HUES6 (cell line): Measurements from ENCODE around the gene LMNA.
A peak's percentile ranks its signal among the peaks of the same experiment; 100 is the strongest.
"Not testable (repeated sequence)": the region's sequence is repeated elsewhere in the genome, so short reads cannot be mapped to it uniquely, and the experiment has no call there.

Experiments
- H3K27ac ChIP-seq: 2 replicates; pipeline ENCODE4 v1.7.0; 2013; ENCODE audit warnings: low read depth, mild to moderate bottlenecking, low read length, inconsistent platforms
- H3K27me3 ChIP-seq: 2 replicates; pipeline ENCODE4 v1.6.1; 2013; ENCODE audit warnings: low read length; ENCODE audit not compliant: control insufficient read depth, insufficient read depth
- H3K36me3 ChIP-seq: 2 replicates; pipeline ENCODE4 v1.6.1; 2013; ENCODE audit warnings: low read length; ENCODE audit not compliant: control insufficient read depth, insufficient read depth
- H3K4me1 ChIP-seq: 2 replicates; pipeline ENCODE4 v1.6.1; 2013; ENCODE audit warnings: low read length; ENCODE audit not compliant: control insufficient read depth, insufficient read depth
- H3K4me3 ChIP-seq: 2 replicates; pipeline ENCODE4 v1.5.1; 2013; ENCODE audit warnings: low read depth, low read length
- H3K9ac ChIP-seq: one replicate; pipeline ENCODE4 v1.6.1; 2013; ENCODE audit warnings: mild to moderate bottlenecking, low read length
- H3K9me3 ChIP-seq: 2 replicates; pipeline ENCODE4 v1.6.1; 2013; ENCODE audit warnings: low read depth, low read length; ENCODE audit not compliant: control insufficient read depth, insufficient read depth

Gene LMNA

GRCh38 chr1:156124557-156125483 is 10.3 kb downstream of the LMNA start:
- peaks cover 79% of the 10 kb centered on the region for H3K4me1 ChIP-seq

GRCh38 chr1:156125544-156125943 is 11.0 kb downstream of the LMNA start:
- not testable (repeated sequence) for H3K9me3 ChIP-seq, H3K27ac ChIP-seq, H3K36me3 ChIP-seq, H3K9ac ChIP-seq, H3K27me3 ChIP-seq, H3K4me3 ChIP-seq
- H3K4me1 ChIP-seq: peaks cover 76% of the 10 kb centered on the region

More at GRCh38 chr1:156124557-156125483, 10.3 kb downstream of the LMNA start:
- Histone ChIP-seq H3K9ac (peak overlapping the region; percentile 21), H3K27me3 (no peaks in the 10 kb centered on the region), H3K36me3 (no peaks in the 10 kb centered on the region), H3K9me3 (no peaks in the 10 kb centered on the region), H3K27ac (peak overlapping the region; percentile 51; the same call in 1 of the 2 replicates), H3K4me3 (no peak overlapping the region)

GRCh38 chr1:156126043-156126629 is 11.6 kb downstream of the LMNA start:
- Histone ChIP-seq H3K27ac (peak overlapping the region; percentile 83), H3K9me3 (no peaks in the 10 kb centered on the region), H3K4me3 (peak overlapping the region; percentile 22; the same call in 1 of the 2 replicates), H3K4me1 (peaks cover 72% of the 10 kb centered on the region), H3K27me3 (no peaks in the 10 kb centered on the region), H3K36me3 (peaks cover 4% of the 10 kb centered on the region), H3K9ac (peak overlapping the region; percentile 36)

- Histone ChIP-seq H3K4me1 (peaks cover 68% of the 10 kb centered on the region), H3K36me3 (peaks cover 9% of the 10 kb centered on the region), H3K27ac (peak overlapping the region; percentile 83), H3K9me3 (no peaks in the 10 kb centered on the region), H3K27me3 (no peaks in the 10 kb centered on the region), H3K4me3 (peak overlapping the region; percentile 22; the same call in 1 of the 2 replicates), H3K9ac (peak overlapping the region; percentile 36)
Measured at GRCh38 chr1:156126630-156127534, 12.4 kb downstream of the LMNA start.

GRCh38 chr1:156128308-156128653 is 13.8 kb downstream of the LMNA start:
- Histone ChIP-seq H3K9me3 (no peaks in the 10 kb centered on the region), H3K27me3 (no peaks in the 10 kb centered on the region), H3K36me3 (peaks cover 16% of the 10 kb centered on the region), H3K27ac (peak overlapping the region; percentile 83; the same call in 1 of the 2 replicates), H3K4me1 (peaks cover 55% of the 10 kb centered on the region), H3K9ac (peak overlapping the region; percentile 76), H3K4me3 (no peak overlapping the region)

- peak overlapping the region; percentile 76 for H3K9ac ChIP-seq
- peak overlapping the region; percentile 83; the same call in 1 of the 2 replicates for H3K27ac ChIP-seq
- no peak overlapping the region; the same call in 1 of the 2 replicates for H3K4me3 ChIP-seq
- peaks cover 21% of the 10 kb centered on the region for H3K36me3 ChIP-seq
- H3K4me1 ChIP-seq: peaks cover 49% of the 10 kb centered on the region
- no peaks in the 10 kb centered on the region for H3K27me3 ChIP-seq
- no peaks in the 10 kb centered on the region for H3K9me3 ChIP-seq
Measured at GRCh38 chr1:156128654-156129597, 14.4 kb downstream of the LMNA start.

- Histone ChIP-seq H3K36me3 (peaks cover 31% of the 10 kb centered on the region), H3K9ac (peak overlapping the region; percentile 76), H3K4me1 (peaks cover 40% of the 10 kb centered on the region), H3K4me3 (peak overlapping the region; percentile 10), H3K9me3 (no peaks in the 10 kb centered on the region), H3K27me3 (no peaks in the 10 kb centered on the region), H3K27ac (peak overlapping the region; percentile 83)
Measured at GRCh38 chr1:156129687-156130577, 15.4 kb downstream of the LMNA start.

- no peaks in the 10 kb centered on the region for H3K9me3 ChIP-seq
- H3K4me1 ChIP-seq: peaks cover 37% of the 10 kb centered on the region
- H3K27ac ChIP-seq: 0 out of 2 replicates have a peak overlapping the region, but pooled peaks have one; percentile 13
- H3K9ac ChIP-seq: no peak overlapping the region
- H3K4me3 ChIP-seq: no peak overlapping the region
- H3K36me3 ChIP-seq: peaks cover 37% of the 10 kb centered on the region
- no peaks in the 10 kb centered on the region for H3K27me3 ChIP-seq
Measured at GRCh38 chr1:156130578-156130942, 16.0 kb downstream of the LMNA start.

- peaks cover 78% of the 10 kb centered on the region for H3K36me3 ChIP-seq
- peaks cover 6% of the 10 kb centered on the region for H3K4me1 ChIP-seq
- H3K4me3 ChIP-seq: no peak overlapping the region
- H3K9me3 ChIP-seq: no peaks in the 10 kb centered on the region
- no peaks in the 10 kb centered on the region for H3K27me3 ChIP-seq
- no peak overlapping the region for H3K9ac ChIP-seq
- no peak overlapping the region for H3K27ac ChIP-seq
Measured at GRCh38 chr1:156134716-156135435, 20.4 kb downstream of the LMNA start.
